PC-9 (cell line): ENCODE results near the gene MAN1A1. TPM values are rescaled to one million over a fixed set of nuclear protein-coding genes. Genes with fewer than 3 reads are reported as not detected.

Experiments used
- BruUV-seq: library from RNA; stranded (reverse); fragments of 400-500 nt; replicated peaks from 2 replicates; lab custom pipeline; 2021; lab: Mats Ljungman, UMichigan
- CTCF ChIA-PET: fragments of 300-600 bp; sonication (Branson Sonifier 250); formaldehyde crosslinking; loops from one replicate; lab custom pipeline; 2022; ENCODE audit warnings: antibody characterized with exemption; lab: Charles Lee
- POLR2A ChIA-PET: fragments of 300-600 bp; sonication (Branson Sonifier 250); formaldehyde crosslinking; loops from one replicate; lab custom pipeline; 2022; ENCODE audit warnings: antibody characterized with exemption; ENCODE audit not compliant: unreplicated experiment; lab: Charles Lee
- DNase-seq, 2 experiments: peaks; one replicate each; pipeline versions ENCODE4 v3.0.0 to v3.0.0-alpha.2; 2015 to 2022; ENCODE audit warnings: mixed read lengths in 1 of 2
- H2AFZ ChIP-seq: fragments of 200-600 bp; sonication (generic); 2 replicates; pipeline ENCODE4 v1.8.1; 2017; ENCODE audit warnings: antibody characterized with exemption
- H3F3A ChIP-seq: fragments of 200-600 bp; sonication (generic); 2 replicates; pipeline ENCODE4 v1.8.1; 2017; ENCODE audit warnings: antibody characterized with exemption, mild to moderate bottlenecking, low read depth; ENCODE audit not compliant: insufficient read depth
- H3K27ac ChIP-seq: fragments of 200-600 bp; sonication (generic); 2 replicates; pipeline ENCODE4 v1.6.1; 2016; ENCODE audit warnings: mixed run types
- H3K27me3 ChIP-seq: fragments of 200-600 bp; sonication (generic); 2 replicates; pipeline ENCODE4 v1.6.1; 2016; ENCODE audit warnings: low read depth, mixed run types; ENCODE audit not compliant: insufficient read depth
- H3K36me3 ChIP-seq: fragments of 200-600 bp; sonication (generic); 2 replicates; pipeline ENCODE4 v1.6.1; 2016; ENCODE audit warnings: low read depth, mixed run types
- H3K4me1 ChIP-seq: fragments of 200-600 bp; sonication (generic); replicated peaks from 2 replicates; pipeline ENCODE4 v1.6.1; 2016; ENCODE audit warnings: mixed run types; ENCODE audit not compliant: insufficient read depth
- H3K4me2 ChIP-seq: fragments of 200-600 bp; sonication (generic); 2 replicates; pipeline ENCODE4 v1.6.1; 2017; ENCODE audit warnings: mixed run types
- H3K4me3 ChIP-seq: fragments of 200-600 bp; sonication (generic); 2 replicates; pipeline ENCODE4 v1.6.1; 2016; ENCODE audit warnings: mixed run types
- H3K79me2 ChIP-seq: fragments of 200-600 bp; sonication (generic); 2 replicates; pipeline ENCODE4 v1.6.1; 2017; ENCODE audit warnings: low read depth, mixed run types
- H3K9me2 ChIP-seq: fragments of 200-600 bp; sonication (generic); 2 replicates; pipeline ENCODE4 v1.8.1; 2017; ENCODE audit warnings: mild to moderate bottlenecking; ENCODE audit not compliant: insufficient read depth
- H3K9me3 ChIP-seq: fragments of 200-600 bp; sonication (generic); 2 replicates; pipeline ENCODE4 v1.8.1; 2016; ENCODE audit warnings: low read depth; ENCODE audit not compliant: insufficient read depth
- H4K20me1 ChIP-seq: fragments of 200-600 bp; sonication (generic); 2 replicates; pipeline ENCODE4 v1.8.1; 2017; ENCODE audit not compliant: insufficient read depth
- CTCF ChIP-seq: fragments of 200-600 bp; sonication (generic); conservative IDR thresholded peaks from 2 replicates; pipeline ENCODE4 v1.6.1; 2017; ENCODE audit warnings: mixed run types, antibody characterized with exemption, mild to moderate bottlenecking, moderate library complexity
- EZH2 ChIP-seq: fragments of 200-600 bp; sonication (generic); IDR thresholded peaks from 2 replicates; pipeline ENCODE4 v1.8.0; 2017; ENCODE audit warnings: antibody characterized with exemption, low read depth
- intact Hi-C: fragments of 100-400 bp; cut with micrococcal nuclease; formaldehyde crosslinking; loops from one replicate; pipeline ENCODE4 v1.10.0; 2022; ENCODE audit not compliant: unreplicated experiment
- total RNA-seq: library from RNA; stranded (reverse); gene quantifications from 2 replicates; pipeline ENCODE4 v1.2.3, GENCODE V29; 2021

The MAN1A1 gene
- total RNA-seq, 1 experiment from 2014 or later, result 13.4 TPM

- H3K27ac ChIP-seq, result no peak overlapping the region
- no peaks in the 10 kb centered on the region for H3K4me1 ChIP-seq
- H3F3A ChIP-seq, result no peaks in the 10 kb centered on the region
- ChIA-PET CTCF (interaction anchor here (0.5 kb wide), 2 partner anchors 58 to 832 kb away, joined by 3 to 5 read pairs; no protein-coding TSS in a partner anchor), POLR2A (interaction anchor here (0.6 kb wide), 1 partner anchor 591 kb away, joined by 3 read pairs; no protein-coding TSS in a partner anchor)
- intact Hi-C loops, result no loop called here
- H3K36me3 ChIP-seq, result no peaks in the 10 kb centered on the region
- H3K79me2 ChIP-seq, result no peaks in the 10 kb centered on the region
- H3K9me3 ChIP-seq, result peaks cover 1% of the 10 kb centered on the region; the same call in 1 of the 2 replicates
- H2AFZ ChIP-seq, result no peak overlapping the region
- DNase-seq, result no peak
- no peak overlapping the region for H3K4me2 ChIP-seq
- H4K20me1 ChIP-seq, result no peaks in the 10 kb centered on the region
- H3K9me2 ChIP-seq, result no peaks in the 10 kb centered on the region
- no peaks in the 10 kb centered on the region for H3K27me3 ChIP-seq
- no peak for TF ChIP-seq EZH2
- no peak for TF ChIP-seq CTCF
- H3K4me3 ChIP-seq, result no peak overlapping the region
- BruUV-seq, result no TSS peak
These were observed 35.4 kb downstream of the MAN1A1 start for GRCh38 chr6:119313937-119314884.

GRCh38 chr6:119312875-119313338 is 36.7 kb downstream of the MAN1A1 start:
- DNase-seq, result no peak
- Histone ChIP-seq H3K4me1 (peaks cover 5% of the 10 kb centered on the region), H3K36me3 (no peaks in the 10 kb centered on the region), H3K9me3 (peaks cover 4% of the 10 kb centered on the region; the same call in 1 of the 2 replicates), H3K4me2 (no peak overlapping the region), H3F3A (peaks cover 8% of the 10 kb centered on the region; the same call in 1 of the 2 replicates), H3K27me3 (no peaks in the 10 kb centered on the region), H2AFZ (no peak overlapping the region), H3K4me3 (no peak overlapping the region), H3K79me2 (no peaks in the 10 kb centered on the region), H3K27ac (no peak overlapping the region), H3K9me2 (no peaks in the 10 kb centered on the region), H4K20me1 (no peaks in the 10 kb centered on the region)
- no TSS peak for BruUV-seq
- ChIA-PET CTCF (no interaction called here), POLR2A (no interaction called here)
- intact Hi-C loops, result no loop called here
- TF ChIP-seq EZH2, result no peak
- no peak for TF ChIP-seq CTCF

GRCh38 chr6:119312441-119312840 is 37.1 kb downstream of the MAN1A1 start:
- Histone ChIP-seq H3K4me2 (no peak overlapping the region), H3K79me2 (no peaks in the 10 kb centered on the region), H3K4me3 (no peak overlapping the region), H3K27ac (no peak overlapping the region), H3K9me2 (no peaks in the 10 kb centered on the region), H3K4me1 (peaks cover 10% of the 10 kb centered on the region), H4K20me1 (no peaks in the 10 kb centered on the region), H3F3A (peaks cover 11% of the 10 kb centered on the region; the same call in 1 of the 2 replicates), H2AFZ (no peak overlapping the region), H3K9me3 (peaks cover 4% of the 10 kb centered on the region; the same call in 1 of the 2 replicates), H3K36me3 (no peaks in the 10 kb centered on the region), H3K27me3 (no peaks in the 10 kb centered on the region)
- no peak for DNase-seq
- no TSS peak for BruUV-seq
- no peak for TF ChIP-seq CTCF
- TF ChIP-seq EZH2, result no peak
- ChIA-PET CTCF (no interaction called here), POLR2A (no interaction called here)
- intact Hi-C loops, result no loop called here
